Measurements from ENCODE around the gene ZBP1.

The ZBP1 gene

GRCh38 chr20:57577679-57578475 lies 42.3 kb downstream of the ZBP1 start:
- Histone ChIP-seq H3K9me2 (replicated peaks; ENCODE audit: low read depth, low read length) (no peaks in the 10 kb centered on the region), H3K79me2 (ENCODE audit: insufficient read depth, low read length) (no peaks in the 10 kb centered on the region), H3K4me2 (ENCODE audit: low read depth, low read length, poor library complexity, severe bottlenecking) (no peak overlapping the region), H3K9me3 (ENCODE audit: insufficient read depth, low read depth, low read length) (no peaks in the 10 kb centered on the region), H3F3A (ENCODE audit: low read depth) (no peaks in the 10 kb centered on the region), H3K4me1 (ENCODE audit: insufficient read depth, low read length, poor library complexity, severe bottlenecking) (no peaks in the 10 kb centered on the region), H4K20me1 (ENCODE audit: insufficient read depth, low read length, poor library complexity, severe bottlenecking) (no peaks in the 10 kb centered on the region), H3K36me3 (ENCODE audit: insufficient read depth, low read length) (no peaks in the 10 kb centered on the region), H2AFZ (ENCODE audit: low read length) (no peak overlapping the region), H3K4me3 (ENCODE audit: low read length, poor library complexity, severe bottlenecking) (no peak overlapping the region), H3K9ac (ENCODE audit: low read depth, low read length, poor library complexity, severe bottlenecking) (no peak overlapping the region), H3K27me3 (ENCODE audit: insufficient read depth, low read length, poor library complexity, severe bottlenecking) (no peaks in the 10 kb centered on the region)
- TF ChIP-seq EZH2phosphoT487 (IDR thresholded peaks at IDR 0.05; ENCODE audit: borderline replicate concordance) (no peak), CTCF (conservative IDR thresholded peaks at IDR 0.05; ENCODE audit: low read length) (no peak)

GRCh38 chr20:57576617-57577550 lies 43.3 kb downstream of the ZBP1 start:
- Histone ChIP-seq H3F3A (ENCODE audit: low read depth) (no peaks in the 10 kb centered on the region), H3K27me3 (ENCODE audit: insufficient read depth, low read length, poor library complexity, severe bottlenecking) (no peaks in the 10 kb centered on the region), H2AFZ (ENCODE audit: low read length) (no peak overlapping the region), H3K9ac (ENCODE audit: low read depth, low read length, poor library complexity, severe bottlenecking) (no peak overlapping the region), H3K36me3 (ENCODE audit: insufficient read depth, low read length) (no peaks in the 10 kb centered on the region), H3K9me3 (ENCODE audit: insufficient read depth, low read depth, low read length) (no peaks in the 10 kb centered on the region), H3K9me2 (replicated peaks; ENCODE audit: low read depth, low read length) (no peaks in the 10 kb centered on the region), H3K4me3 (ENCODE audit: low read length, poor library complexity, severe bottlenecking) (no peak overlapping the region), H3K79me2 (ENCODE audit: insufficient read depth, low read length) (no peaks in the 10 kb centered on the region), H3K4me1 (ENCODE audit: insufficient read depth, low read length, poor library complexity, severe bottlenecking) (no peaks in the 10 kb centered on the region), H4K20me1 (ENCODE audit: insufficient read depth, low read length, poor library complexity, severe bottlenecking) (no peaks in the 10 kb centered on the region), H3K4me2 (ENCODE audit: low read depth, low read length, poor library complexity, severe bottlenecking) (no peak overlapping the region)
- TF ChIP-seq CTCF (conservative IDR thresholded peaks at IDR 0.05; ENCODE audit: low read length) (no peak), EZH2phosphoT487 (IDR thresholded peaks at IDR 0.05; ENCODE audit: borderline replicate concordance) (no peak)

- no peaks in the 10 kb centered on the region for H3K79me2 ChIP-seq (ENCODE audit: insufficient read depth, low read length)
- H3K4me3 ChIP-seq (ENCODE audit: low read length, poor library complexity, severe bottlenecking) = no peak overlapping the region
- H4K20me1 ChIP-seq (ENCODE audit: insufficient read depth, low read length, poor library complexity, severe bottlenecking) = no peaks in the 10 kb centered on the region
- no peaks in the 10 kb centered on the region for H3K9me2 ChIP-seq (replicated peaks; ENCODE audit: low read depth, low read length)
- no peak overlapping the region for H2AFZ ChIP-seq (ENCODE audit: low read length)
- H3K36me3 ChIP-seq (ENCODE audit: insufficient read depth, low read length) = no peaks in the 10 kb centered on the region
- no peak overlapping the region for H3K4me2 ChIP-seq (ENCODE audit: low read depth, low read length, poor library complexity, severe bottlenecking)
- no peaks in the 10 kb centered on the region for H3K9me3 ChIP-seq (ENCODE audit: insufficient read depth, low read depth, low read length)
- no peak for TF ChIP-seq EZH2phosphoT487 (IDR thresholded peaks at IDR 0.05; ENCODE audit: borderline replicate concordance)
- TF ChIP-seq CTCF (conservative IDR thresholded peaks at IDR 0.05; ENCODE audit: low read length) = no peak
- no peaks in the 10 kb centered on the region for H3F3A ChIP-seq (ENCODE audit: low read depth)
- no peak overlapping the region for H3K9ac ChIP-seq (ENCODE audit: low read depth, low read length, poor library complexity, severe bottlenecking)
- H3K27me3 ChIP-seq (ENCODE audit: insufficient read depth, low read length, poor library complexity, severe bottlenecking) = no peaks in the 10 kb centered on the region
- H3K4me1 ChIP-seq (ENCODE audit: insufficient read depth, low read length, poor library complexity, severe bottlenecking) = no peaks in the 10 kb centered on the region
Measured at GRCh38 chr20:57576002-57576401, 44.2 kb downstream of the ZBP1 start.

Measured in Loucy (cell line).